ENCODE data around the gene FAM114A2.

Gene FAM114A2

GRCh38 chr5:154053468-154053867 is 14.8 kb upstream of the FAM114A2 start:
- DNase-seq (ENCODE audit: low read depth) = no peak
- H3K4me3 ChIP-seq (ENCODE audit: low read depth, low read length) = no peak overlapping the region
- in situ Hi-C loops (cut with HindIII; ENCODE audit: low sequenced_read_pairs) = no loop called here
- no peak for TF ChIP-seq CTCF (IDR thresholded peaks at IDR 0.05; ENCODE audit: low read depth, low read length, missing control alignments)

GRCh38 chr5:154049636-154050035 is 10.9 kb upstream of the FAM114A2 start:
- in situ Hi-C loops (cut with HindIII; ENCODE audit: low sequenced_read_pairs) = no loop called here
- DNase-seq (ENCODE audit: low read depth) = no peak
- H3K4me3 ChIP-seq (ENCODE audit: low read depth, low read length) = no peak overlapping the region
- no peak for TF ChIP-seq CTCF (IDR thresholded peaks at IDR 0.05; ENCODE audit: low read depth, low read length, missing control alignments)

- in situ Hi-C loops (cut with HindIII; ENCODE audit: low sequenced_read_pairs) = no loop called here
- no peak for DNase-seq (ENCODE audit: low read depth)
- TF ChIP-seq CTCF (IDR thresholded peaks at IDR 0.05; ENCODE audit: low read depth, low read length, missing control alignments) = no peak
- H3K4me3 ChIP-seq (ENCODE audit: low read depth, low read length) = no peak overlapping the region
These were observed 8.6 kb upstream of the FAM114A2 start for GRCh38 chr5:154047324-154047723.

- in situ Hi-C loops (cut with HindIII; ENCODE audit: low sequenced_read_pairs) = no loop called here
- TF ChIP-seq CTCF (IDR thresholded peaks at IDR 0.05; ENCODE audit: low read depth, low read length, missing control alignments) = no peak
- DNase-seq (ENCODE audit: low read depth) = no peak
- H3K4me3 ChIP-seq (ENCODE audit: low read depth, low read length) = no peak overlapping the region
These were observed 7.8 kb upstream of the FAM114A2 start for GRCh38 chr5:154046486-154046885.

GRCh38 chr5:154044581-154044980 is 5.9 kb upstream of the FAM114A2 start:
- H3K4me3 ChIP-seq (ENCODE audit: low read depth, low read length) = no peak overlapping the region
- no peak for DNase-seq (ENCODE audit: low read depth)
- in situ Hi-C loops (cut with HindIII; ENCODE audit: low sequenced_read_pairs) = no loop called here
- TF ChIP-seq CTCF (IDR thresholded peaks at IDR 0.05; ENCODE audit: low read depth, low read length, missing control alignments) = no peak

- TF ChIP-seq CTCF (IDR thresholded peaks at IDR 0.05; ENCODE audit: low read depth, low read length, missing control alignments) = no peak
- H3K4me3 ChIP-seq (ENCODE audit: low read depth, low read length) = no peak overlapping the region
- in situ Hi-C loops (cut with HindIII; ENCODE audit: low sequenced_read_pairs) = no loop called here
- no peak for DNase-seq (ENCODE audit: low read depth)
These were observed 5.4 kb upstream of the FAM114A2 start for GRCh38 chr5:154044099-154044498.

- no peak overlapping the region for H3K4me3 ChIP-seq (ENCODE audit: low read depth, low read length)
- TF ChIP-seq CTCF (IDR thresholded peaks at IDR 0.05; ENCODE audit: low read depth, low read length, missing control alignments) = no peak
- DNase-seq (ENCODE audit: low read depth) = no peak
- in situ Hi-C loops (cut with HindIII; ENCODE audit: low sequenced_read_pairs) = no loop called here
These were observed 4.1 kb upstream of the FAM114A2 start for GRCh38 chr5:154042766-154043165.
